NCI-H1436 treated with DMSO at 0.1 percent for 48 hours (cell line): ENCODE data around the gene DDX54.

Experiments
- DNase-seq: peaks from one replicate; lab custom pipeline; 2025; lab: John Stamatoyannopoulos, UW

The DDX54 gene

DNA sequence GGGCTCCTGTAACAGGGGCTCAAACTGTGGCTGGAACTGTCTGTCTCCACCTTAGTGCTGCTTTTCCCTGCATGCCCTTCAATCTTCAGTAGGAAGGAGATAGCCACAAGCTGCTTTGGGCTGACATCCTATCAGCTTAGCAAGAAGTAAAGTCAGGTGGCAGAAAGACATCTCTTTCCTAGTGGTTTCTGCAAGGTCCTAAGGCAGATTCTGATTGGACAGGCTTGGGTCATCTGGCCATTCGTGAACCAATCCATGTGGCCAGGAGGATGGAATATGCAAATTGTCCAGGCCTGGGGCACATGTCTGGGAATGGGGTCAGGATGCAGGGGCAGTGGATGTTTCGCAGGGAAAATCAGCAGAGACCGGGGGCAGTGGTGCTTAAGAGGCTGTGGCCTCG, 5.5 kb upstream of the DDX54 start:
- no peak for DNase-seq

DNA sequence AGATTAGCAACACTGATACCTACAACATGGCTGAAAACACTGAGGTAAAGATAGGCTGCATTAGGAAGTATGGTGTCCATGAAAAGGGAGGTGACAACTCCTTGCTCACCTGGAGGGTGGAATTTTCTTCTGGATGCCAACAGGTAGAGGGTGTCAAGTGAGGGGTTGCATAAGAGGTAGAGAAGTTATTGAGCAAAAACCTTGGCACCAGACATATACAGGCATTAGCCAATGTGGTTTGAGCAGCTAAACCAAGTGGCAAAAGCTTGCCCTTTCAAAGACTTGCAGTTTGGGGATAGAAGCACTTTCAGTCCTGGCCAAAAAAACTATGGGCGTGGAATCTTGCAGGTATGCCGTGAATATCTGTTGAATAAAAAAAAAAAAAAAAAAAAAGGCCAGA, 4.1 kb upstream of the DDX54 start:
- DNase-seq = no peak

GRCh38 chr12:113186666-113187325, 1.5 kb upstream of the DDX54 start:
- no peak for DNase-seq

DNA sequence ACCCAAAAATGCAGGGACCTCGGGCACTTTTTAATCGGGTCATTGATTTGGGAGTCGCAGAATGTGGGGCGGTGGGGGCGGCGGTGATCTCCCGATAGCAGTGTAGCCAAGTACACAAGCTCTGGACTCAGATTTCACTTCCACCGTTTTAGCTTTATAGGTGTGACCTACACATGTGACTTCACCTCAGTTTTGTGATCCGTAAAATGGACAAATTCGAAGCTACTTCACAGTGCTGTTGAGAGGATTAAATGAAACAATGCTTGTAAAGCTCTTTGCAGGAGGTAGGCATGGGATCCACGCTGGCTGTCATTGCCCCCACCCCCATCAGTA, 721 bp upstream of the DDX54 start:
- no peak for DNase-seq

- no peak for DNase-seq
Observed at GRCh38 chr12:113184900-113185179, 438 bp downstream of the DDX54 start.

DNA sequence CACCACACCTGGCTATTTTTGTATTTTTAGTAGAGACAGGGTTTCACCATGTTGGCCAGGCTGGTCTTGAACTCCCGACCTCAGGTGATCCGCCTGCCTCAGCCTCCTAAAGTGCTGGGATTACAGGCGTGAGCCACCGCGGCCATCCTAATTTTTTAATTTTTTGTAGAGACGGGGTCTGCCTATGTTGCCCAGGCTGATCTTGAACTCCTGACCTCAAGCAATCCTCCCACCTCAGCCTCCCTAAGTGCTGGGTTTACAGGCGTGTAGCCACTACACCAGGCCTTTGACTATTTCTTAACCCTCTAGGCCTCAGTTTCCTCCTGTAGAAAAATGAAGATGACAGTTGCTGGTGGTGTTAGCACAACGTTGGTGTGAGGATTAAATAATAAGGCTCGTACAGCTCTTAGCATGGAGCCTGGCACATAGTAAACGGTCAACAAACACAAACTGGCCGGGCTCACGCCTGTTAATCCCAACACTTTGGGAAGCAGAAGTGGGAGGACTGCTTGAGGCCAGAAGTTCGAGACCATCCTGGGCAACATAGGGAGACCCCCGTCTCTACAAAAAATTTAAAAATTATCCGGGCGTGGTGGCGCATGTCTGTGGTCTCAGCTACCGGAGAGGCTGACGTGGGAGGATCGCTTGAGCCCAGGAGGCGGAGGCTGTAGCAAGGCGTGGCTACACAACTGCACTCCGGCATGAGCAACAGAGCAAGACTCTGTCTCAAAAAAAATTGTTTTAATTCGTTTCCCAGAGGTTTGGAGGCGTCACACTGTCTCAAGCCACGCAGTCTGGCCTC, 979 bp downstream of the DDX54 start:
- no peak for DNase-seq

- DNase-seq = no peak
Observed at GRCh38 chr12:113183030-113183589, 2.2 kb downstream of the DDX54 start.

DNA sequence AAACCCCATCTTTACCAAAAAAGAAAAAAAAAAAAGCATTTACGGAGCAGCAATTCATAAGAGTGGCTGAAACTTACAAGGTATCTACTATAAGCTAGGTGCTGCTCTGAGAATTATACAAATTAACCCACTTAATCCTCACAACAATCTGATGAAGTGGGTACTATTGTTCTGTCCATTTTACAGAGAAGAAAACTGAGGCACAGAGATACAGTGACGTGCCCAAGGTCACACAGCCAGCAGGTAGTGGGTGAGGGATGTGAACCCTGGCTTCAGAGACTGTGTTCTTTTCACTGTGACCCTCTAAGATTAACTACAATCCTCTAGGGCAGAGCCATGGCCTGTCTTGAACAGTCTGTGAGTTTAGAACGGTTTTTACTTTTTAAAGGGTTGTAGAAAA, 3.3 kb downstream of the DDX54 start:
- DNase-seq = no peak

- no peak for DNase-seq
Observed at GRCh38 chr12:113180333-113180732, 4.9 kb downstream of the DDX54 start.

GRCh38 chr12:113179023-113179422, 6.3 kb downstream of the DDX54 start:
- DNase-seq = no peak

- no peak for DNase-seq
Observed at GRCh38 chr12:113174461-113175384, 10.6 kb downstream of the DDX54 start.

- no peak for DNase-seq
Observed at GRCh38 chr12:113173081-113173698, 12.1 kb downstream of the DDX54 start.

GRCh38 chr12:113172185-113172584, 13.1 kb downstream of the DDX54 start:
- no peak for DNase-seq

DNA sequence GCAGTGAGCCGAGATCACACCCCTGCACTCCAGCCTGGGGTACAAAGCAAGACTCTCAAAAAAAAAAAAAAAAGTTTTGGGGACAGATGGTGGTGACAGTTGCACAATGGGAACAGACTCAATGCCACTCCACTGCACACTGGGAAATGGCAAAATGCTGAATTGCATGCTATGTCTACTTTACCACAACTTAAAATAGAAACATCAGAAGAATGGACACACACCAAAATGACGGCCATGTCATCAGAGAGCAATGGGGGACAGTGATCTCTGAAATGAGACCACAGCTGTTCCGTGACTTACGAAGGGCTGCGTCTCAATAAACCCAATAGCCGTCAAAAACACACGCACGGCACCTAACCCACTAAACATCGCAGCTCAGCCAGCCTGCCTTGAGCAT, 13.7 kb downstream of the DDX54 start:
- DNase-seq = no peak

DNA sequence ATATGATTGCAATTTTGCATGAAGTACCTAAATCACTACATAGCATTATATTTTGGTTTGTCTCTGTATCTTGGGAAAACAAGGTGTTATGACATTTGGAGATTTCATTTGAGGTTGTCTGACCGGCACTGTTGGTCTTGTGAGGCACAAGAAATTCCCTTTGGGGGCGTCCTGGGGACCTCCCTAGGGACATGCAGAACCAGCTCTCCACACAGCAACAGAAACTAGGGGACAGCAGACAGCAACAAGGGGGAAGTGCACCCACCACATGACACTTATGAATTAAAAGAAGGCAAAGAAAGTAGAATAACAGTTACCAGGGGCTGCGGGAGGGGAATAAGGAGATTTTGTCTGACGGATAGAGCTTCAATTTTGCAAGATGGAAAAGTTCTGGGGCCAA, 14.4 kb downstream of the DDX54 start:
- DNase-seq = no peak

- no peak for DNase-seq
Observed at GRCh38 chr12:113170457-113170856, 14.8 kb downstream of the DDX54 start.

DNA sequence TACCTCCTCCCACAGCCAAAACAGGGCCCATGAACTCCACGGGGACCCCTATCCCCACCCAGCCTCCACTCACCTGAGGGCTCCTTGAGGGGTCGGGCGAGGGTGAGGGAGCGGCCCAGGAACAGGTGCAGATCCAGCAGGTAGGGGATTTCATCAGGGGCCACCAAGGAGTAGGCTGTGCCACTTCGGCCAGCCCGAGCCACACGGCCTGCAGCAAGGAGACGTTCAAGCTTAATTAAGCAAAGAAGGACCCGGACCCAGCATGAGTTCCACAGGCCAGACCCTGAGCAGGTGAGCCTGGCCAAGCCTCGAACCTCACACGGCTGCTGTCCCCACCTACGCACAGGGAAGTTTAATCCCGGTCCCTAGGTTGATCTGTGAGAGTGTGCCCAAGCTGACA, 15.6 kb downstream of the DDX54 start:
- no peak for DNase-seq

DNA sequence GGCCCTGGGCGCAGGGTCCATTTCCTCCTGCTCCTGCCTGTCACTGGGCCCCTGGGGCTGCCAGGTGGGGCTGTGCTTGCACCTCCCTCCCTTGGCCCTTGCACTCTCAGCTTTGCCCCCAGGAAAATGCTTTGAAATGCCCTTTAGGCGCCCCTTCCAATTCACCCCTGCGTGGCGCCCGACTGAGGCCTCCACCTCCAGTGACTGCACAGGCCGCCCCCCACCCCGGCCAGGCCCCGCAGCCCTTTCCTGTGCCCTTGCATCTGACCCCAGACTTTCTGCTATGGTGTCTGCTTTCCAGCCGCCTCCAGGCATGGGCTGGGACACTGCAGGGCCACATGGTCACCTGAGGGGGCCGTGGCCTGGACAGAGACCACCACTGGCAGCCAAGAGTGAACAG, 17.4 kb downstream of the DDX54 start:
- no peak for DNase-seq

DNA sequence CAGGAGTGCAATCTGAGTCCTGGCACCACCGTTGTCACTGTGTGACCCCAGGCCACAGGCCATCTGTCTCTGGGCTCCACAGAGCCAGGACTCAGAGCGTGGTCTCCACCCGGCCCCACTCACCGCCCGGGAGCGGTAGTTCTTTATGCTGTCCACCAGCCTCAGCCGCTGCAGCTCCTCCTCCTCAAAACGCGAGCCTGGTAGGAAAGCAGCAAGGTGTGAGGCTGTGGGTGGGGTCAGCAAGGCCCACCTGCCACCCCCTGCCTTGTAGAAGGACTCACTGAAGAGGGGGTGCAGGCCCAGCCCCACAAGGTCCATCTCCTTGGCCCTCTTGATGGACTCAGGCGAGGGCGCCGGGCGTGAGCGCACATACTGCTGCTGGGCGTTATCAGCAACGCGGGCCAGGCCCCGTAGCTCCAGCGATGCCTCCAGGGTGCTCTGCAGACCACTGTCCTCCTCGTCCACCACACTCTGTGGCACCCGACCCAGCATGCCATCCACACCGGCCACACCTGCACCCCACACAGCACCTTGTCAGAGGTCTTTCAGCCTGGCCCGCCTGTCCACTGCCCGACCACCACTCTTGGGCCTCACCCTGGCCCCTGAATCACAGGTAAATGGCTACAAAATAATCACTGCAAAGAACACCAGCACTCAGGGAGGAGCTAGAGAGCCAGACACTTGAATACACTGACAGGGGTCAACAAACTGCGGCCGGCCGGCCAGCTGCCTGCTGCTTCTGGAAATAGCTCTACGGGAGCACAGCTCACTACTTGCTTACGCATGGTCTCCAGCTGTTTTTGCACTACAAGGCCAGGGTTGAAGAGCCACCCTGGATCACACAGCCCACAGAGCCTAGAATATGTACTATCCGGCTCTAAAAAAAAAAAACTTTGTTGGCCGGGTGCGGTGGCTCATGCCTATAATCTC, 19.5 kb downstream of the DDX54 start:
- no peak for DNase-seq

DNA sequence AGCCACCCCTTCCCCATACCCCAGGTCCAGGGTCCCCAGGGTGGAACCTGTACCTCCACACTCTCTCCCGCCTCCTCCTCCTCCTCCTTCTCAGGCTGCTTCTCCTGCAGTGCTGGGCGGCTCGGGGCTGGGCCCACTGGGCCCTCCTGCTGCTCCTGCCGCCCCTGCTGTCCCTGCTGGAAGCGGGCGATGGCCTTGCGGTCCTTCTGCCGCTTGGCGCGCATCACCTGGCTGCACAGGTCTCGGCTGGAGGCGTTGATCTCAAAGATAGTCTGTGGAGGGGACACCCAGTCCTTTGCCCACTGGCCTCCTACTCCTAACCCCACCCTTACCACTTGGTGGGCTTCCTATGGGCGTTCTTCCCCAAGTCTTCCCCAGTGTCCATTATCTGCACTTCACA, 21.3 kb downstream of the DDX54 start:
- DNase-seq = no peak

- no peak for DNase-seq
Observed at GRCh38 chr12:113163030-113163360, 22.3 kb downstream of the DDX54 start.
